ENCODE results near the gene B3GNT5. TPM values are rescaled to one million over a fixed set of nuclear protein-coding genes. Genes with fewer than 3 reads are reported as not detected.

Gene B3GNT5
- total and polyA plus RNA-seq, 2 donors (not counting 1 experiment from before 2014, with no cell fraction given): 0.07 to 0.37 TPM

- Mint-ChIP-seq H3K27ac (no peak overlapping the region), H3K27me3 (peaks cover 16% of the 10 kb centered on the region), H3K4me3 (no peak overlapping the region), H3K4me1 (no peaks in the 10 kb centered on the region), H3K9me3 (ENCODE audit: insufficient read depth) (no peaks in the 10 kb centered on the region)
- no peaks in the 10 kb centered on the region for H4K20me1 ChIP-seq (ENCODE audit: control insufficient read depth, insufficient read depth, low read length, poor library complexity, severe bottlenecking)
- CTCF ChIA-PET: interaction anchor here (1.2 kb wide), 1 partner anchor 14 kb away, joined by 3 read pairs; no protein-coding TSS in a partner anchor
- peaks cover 0 to under 1% of the 10 kb centered on the region in 2 donors for H3K4me1 ChIP-seq (ENCODE audit: control insufficient read depth in 2 of 2, insufficient read depth in 2 of 2, low read length in 2 of 2)
- intact Hi-C loops (cut with micrococcal nuclease): no loop called here
- POLR2A ChIA-PET: no interaction called here
- H3K9me3 ChIP-seq (ENCODE audit: control extremely low read depth in 1 of 3, control insufficient read depth in 2 of 3, insufficient read depth in 1 of 3, low read length in 2 of 3): no peaks in the 10 kb centered on the region
- no peaks in the 10 kb centered on the region for H3K79me2 ChIP-seq (ENCODE audit: control insufficient read depth, insufficient read depth, low read length)
- TF ChIP-seq EZH2 (IDR thresholded peaks at IDR 0.05; ENCODE audit: borderline replicate concordance, insufficient read depth, low read depth, low read length, poor library complexity, severe bottlenecking): no peak
- no peak for TF ChIP-seq CTCF (IDR thresholded peaks at IDR 0.05)
- no peak overlapping the region for H2AFZ ChIP-seq (ENCODE audit: insufficient read depth, low read depth, low read length, poor library complexity, severe bottlenecking)
- WGBS (ENCODE audit: insufficient coverage): 97% methylated on average over 5 of the region's 5 CpGs
- H3K4me3 ChIP-seq (ENCODE audit: control extremely low read depth in 1 of 5, extremely low read depth in 1 of 5, insufficient read depth in 1 of 5, low read depth in 2 of 5, low read length in 4 of 5): no peak overlapping the region
- H3K36me3 ChIP-seq (replicated peaks in 1 of 2; ENCODE audit: control extremely low read depth in 1 of 2, control insufficient read depth in 1 of 2, extremely low read depth in 1 of 2, insufficient read depth in 2 of 2, low read length in 1 of 2): no peaks in the 10 kb centered on the region
- no peak overlapping the region for H3K4me2 ChIP-seq (replicated peaks; ENCODE audit: low read depth, low read length, poor library complexity, severe bottlenecking)
- DNase-seq: no peak
- H3K27ac ChIP-seq (ENCODE audit: low read length in 2 of 2): no peak overlapping the region
- H3K9ac ChIP-seq (ENCODE audit: low read length): no peak overlapping the region
- H3K27me3 ChIP-seq (replicated peaks in 1 of 4; ENCODE audit: control extremely low read depth in 1 of 4, control insufficient read depth in 3 of 4, insufficient read depth in 4 of 4, low read length in 3 of 4): peaks cover 0 to 3% (median 0%) of the 10 kb centered on the region in 4 experiments
- no peak for ATAC-seq (ENCODE audit: low read depth)
Measured at GRCh38 chr3:183265834-183266417, 12.9 kb downstream of the B3GNT5 start.

- CTCF ChIA-PET: no interaction called here
- no peak overlapping the region for H3K9ac ChIP-seq (ENCODE audit: low read length)
- ATAC-seq (ENCODE audit: low read depth): no peak
Measured at GRCh38 chr3:183266454-183266853, 13.4 kb downstream of the B3GNT5 start.

More at GRCh38 chr3:183266454-183266853, 13.4 kb downstream of the B3GNT5 start:
- POLR2A ChIA-PET: no interaction called here
- no peak overlapping the region for H3K4me3 Mint-ChIP-seq
- Histone ChIP-seq H3K4me2 (replicated peaks; ENCODE audit: low read depth, low read length, poor library complexity, severe bottlenecking) (no peak overlapping the region), H2AFZ (ENCODE audit: insufficient read depth, low read depth, low read length, poor library complexity, severe bottlenecking) (no peak overlapping the region), H3K4me3 (ENCODE audit: control extremely low read depth in 1 of 5, extremely low read depth in 1 of 5, insufficient read depth in 1 of 5, low read depth in 2 of 5, low read length in 4 of 5) (no peak overlapping the region), H3K79me2 (ENCODE audit: control insufficient read depth, insufficient read depth, low read length) (no peaks in the 10 kb centered on the region), H3K27ac (ENCODE audit: low read length in 2 of 2) (no peak overlapping the region), H3K36me3 (replicated peaks in 1 of 2; ENCODE audit: control extremely low read depth in 1 of 2, control insufficient read depth in 1 of 2, extremely low read depth in 1 of 2, insufficient read depth in 2 of 2, low read length in 1 of 2) (no peaks in the 10 kb centered on the region), H3K4me1 (ENCODE audit: control insufficient read depth in 2 of 2, insufficient read depth in 2 of 2, low read length in 2 of 2) (no peaks in the 10 kb centered on the region), H3K27me3 (replicated peaks in 1 of 4; ENCODE audit: control extremely low read depth in 1 of 4, control insufficient read depth in 3 of 4, insufficient read depth in 4 of 4, low read length in 3 of 4) (peaks cover 0 to 3% (median 0%) of the 10 kb centered on the region in 4 experiments), H4K20me1 (ENCODE audit: control insufficient read depth, insufficient read depth, low read length, poor library complexity, severe bottlenecking) (no peaks in the 10 kb centered on the region), H3K9me3 (ENCODE audit: control extremely low read depth in 1 of 3, control insufficient read depth in 2 of 3, insufficient read depth in 1 of 3, low read length in 2 of 3) (no peaks in the 10 kb centered on the region)
- no peak for DNase-seq
- H3K4me1 Mint-ChIP-seq: no peaks in the 10 kb centered on the region
- no peak overlapping the region for H3K27ac Mint-ChIP-seq
- no peaks in the 10 kb centered on the region for H3K9me3 Mint-ChIP-seq (ENCODE audit: insufficient read depth)
- intact Hi-C loops (cut with micrococcal nuclease): no loop called here
- TF ChIP-seq CTCF (IDR thresholded peaks at IDR 0.05): no peak
- TF ChIP-seq EZH2 (IDR thresholded peaks at IDR 0.05; ENCODE audit: borderline replicate concordance, insufficient read depth, low read depth, low read length, poor library complexity, severe bottlenecking): no peak
- peaks cover 19% of the 10 kb centered on the region for H3K27me3 Mint-ChIP-seq
- WGBS (ENCODE audit: insufficient coverage): 100% methylated on average over 1 of the region's 3 CpGs

Measured in B cell (primary cell).